Measurements from ENCODE around the gene SNX27. TPM values are rescaled to one million over a fixed set of nuclear protein-coding genes. Genes with fewer than 3 reads are reported as not detected.

Gene SNX27
- total and polyA plus RNA-seq, 2 experiments from 2014 or later, result 40.6 to 59.7 TPM

- H3K4me1 ChIP-seq (ENCODE audit: insufficient read depth), result peaks cover 5% of the 10 kb centered on the region; the same call in 1 of the 2 replicates
- H4K20me1 ChIP-seq (replicated peaks; ENCODE audit: insufficient read depth), result peaks cover 10% of the 10 kb centered on the region
- H3K27me3 ChIP-seq (ENCODE audit: insufficient read depth), result no peaks in the 10 kb centered on the region
- H2AFZ ChIP-seq, result no peak overlapping the region
- no peaks in the 10 kb centered on the region for H3K27me3 Mint-ChIP-seq (ENCODE audit: insufficient read depth, low read depth, poor library complexity)
- no peak overlapping the region for H3K4me3 Mint-ChIP-seq
- no peaks in the 10 kb centered on the region for H3K9me2 ChIP-seq (ENCODE audit: insufficient read depth)
- DNase-seq (ENCODE audit: low spot score) (no peak), ATAC-seq (no peak)
- TF ChIP-seq NANOG (IDR thresholded peaks at IDR 0.05; ENCODE audit: borderline replicate concordance) (no peak), STAT1 (IDR thresholded peaks at IDR 0.05; ENCODE audit: unreplicated experiment) (no peak), POLR2AphosphoS5 (IDR thresholded peaks at IDR 0.05; ENCODE audit: low read depth) (no peak), ZNF114 (CRISPR knock-in tag; IDR thresholded peaks at IDR 0.05) (no peak), ZNF331 (CRISPR knock-in tag; IDR thresholded peaks at IDR 0.05; ENCODE audit: low read depth) (no peak), EZH2 (IDR thresholded peaks at IDR 0.05; ENCODE audit: low read depth, unreplicated experiment) (no peak), CREB1 (CRISPR knock-in tag; IDR thresholded peaks at IDR 0.05; ENCODE audit: low read depth) (no peak), JUNB (IDR thresholded peaks at IDR 0.05; ENCODE audit: unreplicated experiment) (no peak), REST (IDR thresholded peaks at IDR 0.05; ENCODE audit: unreplicated experiment) (no peak)
- H3K9me3 Mint-ChIP-seq, result no peaks in the 10 kb centered on the region
- no peaks in the 10 kb centered on the region for H3F3A ChIP-seq (replicated peaks; ENCODE audit: low read depth)
- H3K4me2 ChIP-seq, result no peak overlapping the region
- no peak overlapping the region for H3K27ac Mint-ChIP-seq
- no peak overlapping the region for H3K27ac ChIP-seq (ENCODE audit: low read depth)
- H3K79me2 ChIP-seq (replicated peaks; ENCODE audit: insufficient read depth), result no peaks in the 10 kb centered on the region; the same call in none of the 2 replicates
- peaks cover 9% of the 10 kb centered on the region for H3K4me1 Mint-ChIP-seq
- H3K4me3 ChIP-seq, result no peak overlapping the region
- no peaks in the 10 kb centered on the region for H3K36me3 Mint-ChIP-seq (ENCODE audit: low read depth)
- peaks cover 9% of the 10 kb centered on the region; the same call in 1 of the 2 replicates for H3K36me3 ChIP-seq (ENCODE audit: insufficient read depth)
These were observed 48.5 kb upstream of the SNX27 start for GRCh38 chr1:151563376-151563775.

GRCh38 chr1:151565502-151566189, 46.2 kb upstream of the SNX27 start:
- H3K4me1 ChIP-seq (ENCODE audit: insufficient read depth), result peaks cover 5% of the 10 kb centered on the region; the same call in 1 of the 2 replicates
- H3K79me2 ChIP-seq (replicated peaks; ENCODE audit: insufficient read depth), result no peaks in the 10 kb centered on the region; the same call in 1 of the 2 replicates
- DNase-seq (ENCODE audit: low spot score) (no peak), ATAC-seq (no peak)
- no peak overlapping the region for H3K4me2 ChIP-seq
- Mint-ChIP-seq H3K4me3 (no peak overlapping the region), H3K36me3 (ENCODE audit: low read depth) (0 out of 3 replicates have a peak, but pooled peaks cover 3% of the 10 kb centered on the region), H3K4me1 (peaks cover 9% of the 10 kb centered on the region), H3K9me3 (no peaks in the 10 kb centered on the region), H3K27me3 (ENCODE audit: insufficient read depth, low read depth, poor library complexity) (no peaks in the 10 kb centered on the region), H3K27ac (peak overlapping the region; percentile 14)
- H3K27me3 ChIP-seq (ENCODE audit: insufficient read depth), result no peaks in the 10 kb centered on the region
- no peak overlapping the region for H3K4me3 ChIP-seq
- H3K9me2 ChIP-seq (ENCODE audit: insufficient read depth), result no peaks in the 10 kb centered on the region
- H4K20me1 ChIP-seq (replicated peaks; ENCODE audit: insufficient read depth), result peaks cover 1% of the 10 kb centered on the region
- H2AFZ ChIP-seq, result no peak overlapping the region
- peaks cover 13% of the 10 kb centered on the region; the same call in 1 of the 2 replicates for H3K36me3 ChIP-seq (ENCODE audit: insufficient read depth)
- H3K27ac ChIP-seq (ENCODE audit: low read depth), result no peak overlapping the region
- no peaks in the 10 kb centered on the region for H3F3A ChIP-seq (replicated peaks; ENCODE audit: low read depth)
- TF ChIP-seq JUNB (IDR thresholded peaks at IDR 0.05; ENCODE audit: unreplicated experiment), result no peak
- no peak for TF ChIP-seq CTCF (conservative IDR thresholded peaks at IDR 0.05; ENCODE audit: low read depth in 2 of 2)
- no peak for TF ChIP-seq STAT1 (IDR thresholded peaks at IDR 0.05; ENCODE audit: unreplicated experiment)
- no peak for TF ChIP-seq NANOG (IDR thresholded peaks at IDR 0.05; ENCODE audit: borderline replicate concordance)
- TF ChIP-seq EZH2phosphoT487 (IDR thresholded peaks at IDR 0.05; ENCODE audit: unreplicated experiment), result no peak
- TF ChIP-seq ZNF331 (CRISPR knock-in tag; IDR thresholded peaks at IDR 0.05; ENCODE audit: low read depth), result no peak
- TF ChIP-seq ZNF114 (CRISPR knock-in tag; IDR thresholded peaks at IDR 0.05), result no peak
- TF ChIP-seq POLR2AphosphoS5 (IDR thresholded peaks at IDR 0.05; ENCODE audit: low read depth), result no peak
